NK-92 (cell line): ENCODE data around the gene TRIM67.
"Not testable (repeated sequence)": the region's sequence is repeated elsewhere in the genome, so short reads cannot be mapped to it uniquely, and the experiment has no call there.

Experiments used
- DNase-seq: peaks from one replicate; lab custom pipeline; 2025; ENCODE audit not compliant: unreplicated experiment; lab: John Stamatoyannopoulos, UW

Gene TRIM67

GRCh38 chr1:231161667-231162296, at the start of gene TRIM67:
Gene TRIM67, plus strand, starts transcription at chr1:231162058. Its CDS starts 912 bp downstream, at chr1:231162970.
- no peak for DNase-seq

GRCh38 chr1:231116738-231117137, 45.1 kb upstream of the TRIM67 start:
- DNase-seq, result no peak

GRCh38 chr1:231118704-231119453, 43.0 kb upstream of the TRIM67 start:
- no peak for DNase-seq

- no peak for DNase-seq
These were observed 40.3 kb upstream of the TRIM67 start for GRCh38 chr1:231121533-231121932.

- no peak for DNase-seq
These were observed 39.7 kb upstream of the TRIM67 start for GRCh38 chr1:231122143-231122542.

- DNase-seq, result no peak
These were observed 37.1 kb upstream of the TRIM67 start for GRCh38 chr1:231124746-231125145.

GRCh38 chr1:231125972-231126580, 35.8 kb upstream of the TRIM67 start:
- DNase-seq, result no peak

GRCh38 chr1:231127106-231127505, 34.8 kb upstream of the TRIM67 start:
- DNase-seq, result not testable (repeated sequence)

GRCh38 chr1:231128471-231128870, 33.4 kb upstream of the TRIM67 start:
- DNase-seq, result not testable (repeated sequence)

GRCh38 chr1:231130544-231130943, 31.3 kb upstream of the TRIM67 start:
- no peak for DNase-seq

- not testable (repeated sequence) for DNase-seq
These were observed 29.3 kb upstream of the TRIM67 start for GRCh38 chr1:231132591-231132990.

GRCh38 chr1:231134624-231135023, 27.2 kb upstream of the TRIM67 start:
- no peak for DNase-seq

- no peak for DNase-seq
These were observed 23.6 kb upstream of the TRIM67 start for GRCh38 chr1:231138236-231138635.

- DNase-seq, result no peak
These were observed 22.7 kb upstream of the TRIM67 start for GRCh38 chr1:231139125-231139649.

GRCh38 chr1:231139659-231140654, 21.9 kb upstream of the TRIM67 start:
- DNase-seq, result no peak

GRCh38 chr1:231144416-231145193, 17.3 kb upstream of the TRIM67 start:
- DNase-seq, result no peak

GRCh38 chr1:231147896-231148295, 14.0 kb upstream of the TRIM67 start:
- no peak for DNase-seq

GRCh38 chr1:231151811-231152210, 10.0 kb upstream of the TRIM67 start:
- no peak for DNase-seq

GRCh38 chr1:231153726-231154125, 8.1 kb upstream of the TRIM67 start:
- no peak for DNase-seq

GRCh38 chr1:231155808-231156207, 6.0 kb upstream of the TRIM67 start:
- no peak for DNase-seq
